Cardiac septum (tissue), 1 donor: ENCODE measurements around the gene CC2D1A. TPM values are rescaled to one million over a fixed set of nuclear protein-coding genes. Genes with fewer than 3 reads are reported as not detected.
"Not testable (repeated sequence)": the region's sequence is repeated elsewhere in the genome, so short reads cannot be mapped to it uniquely, and the experiment has no call there.

Experiments used
- DNase-seq: peaks from one replicate; pipeline ENCODE4 v3.0.0-alpha.2; 2020; ENCODE audit warnings: low spot score
- intact Hi-C: fragments of 100-400 bp; cut with DNase I; formaldehyde crosslinking; loops from one replicate; pipeline ENCODE4 v1.14.0; 2022
- total RNA-seq: library from RNA; stranded (reverse); fragmentation: NEBNext Ultra II Directional; extraction: Animal tissue kit (Norgen Biotek cat#: 25700); gene quantifications from one replicate; pipeline ENCODE4 v1.2.1, GENCODE V29; 2021
- donor health status: DM: no; HTN: no; CAD: no.

CC2D1A gene
- total RNA-seq, 1 donor from 2014 or later = 19.5 TPM

DNA sequence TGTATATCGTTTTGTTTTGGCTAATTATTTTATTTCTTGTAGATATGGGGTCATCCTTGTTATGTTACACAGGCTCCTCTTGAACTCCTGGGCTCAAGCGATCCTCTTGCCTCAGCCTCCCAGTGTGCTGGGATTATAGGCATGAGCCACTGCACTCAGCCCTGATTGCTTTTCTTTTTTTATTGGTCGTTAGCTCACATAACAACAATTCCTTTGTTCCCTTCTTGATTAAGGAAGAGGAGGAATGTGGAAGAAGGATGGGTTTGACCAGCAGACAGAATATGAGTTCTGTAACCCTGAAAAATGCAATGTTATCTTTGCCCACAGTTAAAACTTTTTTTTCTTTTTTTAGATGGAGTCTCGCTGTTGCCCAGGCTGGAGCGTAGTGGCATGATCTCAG is 11.4 kb upstream of the CC2D1A start:
- no peak for DNase-seq
- intact Hi-C loops = no loop called here

DNA sequence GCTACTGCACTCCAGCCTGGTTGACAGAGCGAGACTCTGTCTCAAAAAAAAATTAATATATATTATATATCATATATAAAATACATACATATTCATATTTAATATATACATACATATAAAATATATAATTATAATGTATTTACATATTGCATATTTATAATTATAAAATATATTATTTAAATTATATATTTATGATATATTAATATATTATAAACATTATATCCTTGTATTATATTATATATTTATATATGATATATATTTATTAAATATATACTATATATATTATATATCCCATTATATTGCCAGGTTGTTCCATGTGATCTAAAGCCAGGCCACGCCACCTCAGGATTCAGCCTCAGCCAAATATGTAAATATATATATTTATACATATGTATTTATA is 9.8 kb upstream of the CC2D1A start:
- DNase-seq = no peak
- intact Hi-C loops = no loop called here

DNA sequence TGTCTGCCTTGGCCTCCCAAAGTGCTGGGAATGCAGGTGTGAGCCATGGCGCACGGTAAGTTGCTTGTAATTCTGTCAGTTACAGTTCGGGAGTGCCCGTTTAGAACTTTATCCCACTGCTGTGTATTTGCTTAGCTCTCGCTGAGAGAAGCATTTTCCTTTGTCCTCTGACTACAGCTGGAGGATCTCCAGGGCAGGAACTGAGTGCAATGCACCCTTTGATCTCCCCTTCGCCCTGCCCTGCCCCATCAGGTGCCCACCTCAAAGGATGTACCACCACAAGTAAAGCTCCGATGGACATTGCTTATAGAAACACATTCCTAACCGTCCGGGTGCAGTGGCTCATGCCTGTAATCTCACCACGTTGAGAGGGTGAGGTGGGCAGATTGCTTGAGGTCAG is 6.6 kb upstream of the CC2D1A start:
- intact Hi-C loops = no loop called here
- no peak for DNase-seq

DNA sequence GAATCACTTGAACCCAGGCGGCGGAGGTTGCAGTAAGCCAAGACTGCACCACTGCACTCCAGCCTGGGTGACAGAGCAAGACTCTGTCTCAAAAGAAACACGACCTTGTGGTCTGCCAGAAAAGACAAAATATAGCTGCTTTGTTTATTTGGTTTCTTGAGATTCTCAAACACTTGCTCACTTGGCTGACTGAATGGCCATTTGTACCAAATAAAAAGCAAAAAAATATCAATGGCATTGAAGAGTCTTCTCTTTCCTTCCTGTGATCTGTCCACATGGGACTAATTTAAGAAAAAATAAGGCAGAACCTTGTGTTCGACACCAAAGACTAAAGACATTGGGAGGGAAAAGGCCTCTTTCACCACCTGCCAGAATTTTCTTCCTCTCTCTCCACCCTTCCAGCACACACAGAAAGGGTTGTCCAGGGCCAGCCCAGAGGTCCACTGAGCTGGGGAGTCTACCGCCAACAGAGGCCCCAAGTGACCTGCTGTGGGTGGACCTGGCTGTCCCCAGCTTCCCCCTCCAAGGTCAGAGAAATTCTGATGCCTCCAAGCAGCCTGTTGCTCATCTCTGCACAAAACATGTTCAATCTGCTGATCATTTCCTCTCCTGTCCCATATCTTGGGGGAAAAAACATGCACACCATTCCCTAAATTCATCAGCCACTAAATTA is 6.0 kb upstream of the CC2D1A start:
- DNase-seq = no peak
- intact Hi-C loops = no loop called here

DNA sequence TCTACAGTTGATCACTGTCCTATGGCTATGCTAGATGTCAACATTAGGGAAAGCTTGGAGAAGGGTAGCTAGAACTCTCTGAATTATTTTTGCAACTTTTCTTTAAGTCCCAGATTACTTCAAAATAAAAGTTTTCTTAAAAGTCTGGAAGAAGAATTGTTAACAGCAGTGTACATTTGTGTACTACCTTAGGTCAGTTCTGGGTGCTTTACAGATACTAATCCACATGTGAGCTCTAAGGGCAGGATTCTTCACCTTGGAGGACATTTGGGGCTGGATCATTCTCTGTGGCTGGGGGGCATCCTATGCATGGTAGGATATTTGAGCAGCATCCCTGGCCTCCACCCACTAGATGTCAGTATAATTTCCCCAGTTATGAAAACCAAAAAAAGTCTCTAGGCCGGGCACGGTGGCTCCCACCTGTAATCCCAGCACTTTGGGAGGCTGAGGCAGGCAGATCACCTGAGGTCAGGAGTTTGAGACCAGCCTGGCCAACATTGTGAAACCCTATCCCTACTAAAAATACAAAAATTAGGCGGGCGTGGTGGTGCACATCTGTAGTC is 2.9 kb upstream of the CC2D1A start:
- no peak for DNase-seq
- intact Hi-C loops = no loop called here

DNA sequence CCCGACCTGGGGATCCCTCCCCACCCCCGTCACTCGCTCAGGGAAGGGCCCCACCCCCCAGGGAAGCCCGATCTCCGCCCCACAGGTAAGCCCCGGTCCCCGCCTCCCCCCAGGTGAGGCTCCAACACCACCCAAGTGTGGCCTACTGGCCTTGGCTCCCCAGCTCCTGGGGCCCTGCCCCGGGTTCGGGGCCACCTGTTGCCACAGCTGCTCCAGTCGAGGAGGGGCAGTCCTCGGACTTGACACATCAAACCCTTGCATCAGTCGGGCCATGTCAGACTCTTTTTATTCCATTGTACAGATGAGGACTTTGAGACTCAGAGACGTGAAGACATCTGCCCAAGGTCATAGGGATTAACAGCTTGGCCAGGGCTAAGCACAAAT is 512 bp downstream of the CC2D1A start:
- DNase-seq = no peak
- intact Hi-C loops = loop anchor here (5.0 kb wide), 1 partner anchor 46 kb away; the partner anchor contains the start of gene DCAF15

DNA sequence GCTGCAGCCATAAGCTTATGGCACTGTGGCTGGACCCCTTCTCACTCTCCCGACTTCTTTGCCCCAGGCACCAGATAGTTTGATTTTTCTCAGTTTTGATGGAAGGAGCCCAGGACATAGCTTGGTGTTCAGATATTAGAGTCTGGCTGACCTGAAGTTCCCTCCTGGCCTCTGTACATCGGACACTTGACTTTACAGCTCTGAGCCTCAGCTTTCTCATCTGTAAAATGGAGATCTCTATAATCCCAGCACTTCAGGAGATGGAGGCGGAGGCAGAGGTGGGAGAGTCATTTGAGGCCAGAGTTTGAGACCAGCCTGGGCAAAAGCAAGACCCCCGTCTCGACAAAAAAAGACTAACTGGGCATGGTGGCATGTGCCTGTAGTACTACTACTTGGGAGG is 909 bp downstream of the CC2D1A start:
- no peak for DNase-seq
- intact Hi-C loops = loop anchor here (5.0 kb wide), 1 partner anchor 45 kb away; the partner anchor contains the start of gene DCAF15

DNA sequence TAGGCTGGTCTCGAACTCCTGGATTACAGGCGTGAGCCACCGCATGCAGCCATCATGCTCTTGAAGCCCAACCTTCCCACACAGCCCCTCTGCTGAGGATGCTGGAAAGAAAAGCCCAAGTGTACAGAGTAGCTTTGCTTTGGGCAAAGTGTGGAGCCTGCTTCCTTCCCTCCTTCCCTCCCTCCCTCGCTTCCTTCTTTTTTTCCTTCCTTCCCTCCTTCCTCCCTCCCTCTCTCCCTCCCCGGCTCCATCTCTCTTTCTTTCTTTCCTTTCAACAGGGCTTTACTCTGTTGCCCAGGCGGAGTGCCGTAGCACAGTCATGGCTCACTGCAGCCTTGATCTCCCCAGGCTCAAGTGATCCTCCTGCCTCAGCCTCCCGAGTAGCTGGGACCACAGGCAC is 2.7 kb downstream of the CC2D1A start:
- no peak for DNase-seq
- intact Hi-C loops = loop anchor here (5.0 kb wide), 1 partner anchor 44 kb away; the partner anchor contains the start of gene DCAF15

DNA sequence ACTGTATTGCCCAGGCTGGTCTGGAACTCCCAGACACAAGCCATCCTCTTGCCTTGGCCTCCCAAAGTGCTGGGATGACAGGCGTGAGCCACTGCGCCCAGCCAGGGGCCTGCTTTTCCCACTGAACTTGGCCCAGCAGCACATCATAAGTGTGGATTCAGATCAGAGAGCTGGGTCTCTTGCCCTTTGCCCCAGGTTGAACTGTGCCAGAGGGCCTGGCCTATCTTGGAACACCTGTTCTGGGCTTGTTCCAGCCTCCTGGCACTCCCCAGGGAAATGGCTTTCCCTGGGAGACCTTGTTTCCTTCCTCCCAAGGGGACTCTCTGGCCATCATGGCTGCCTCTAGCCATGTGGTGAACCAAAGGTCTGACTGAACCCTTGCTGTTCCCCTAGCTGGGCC is 3.4 kb downstream of the CC2D1A start:
- intact Hi-C loops = loop anchor here (5.0 kb wide), 1 partner anchor 43 kb away; the partner anchor contains the start of gene DCAF15
- no peak for DNase-seq

DNA sequence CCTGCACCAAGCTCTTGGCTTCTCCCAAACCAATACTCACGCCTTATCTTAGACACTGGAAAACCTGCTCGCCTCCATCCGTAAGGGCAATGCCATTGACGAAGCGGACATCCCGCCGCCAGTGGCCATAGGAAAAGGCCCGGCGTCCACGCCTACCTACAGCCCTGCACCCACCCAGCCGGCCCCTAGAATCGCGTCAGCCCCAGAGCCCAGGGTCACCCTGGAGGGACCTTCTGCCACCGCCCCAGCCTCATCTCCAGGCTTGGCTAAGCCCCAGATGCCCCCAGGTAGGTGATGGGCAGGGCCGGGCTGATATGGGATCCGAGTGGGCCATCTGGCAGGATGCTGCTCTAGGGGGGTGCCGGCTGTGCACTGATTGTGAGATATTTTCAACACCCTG is 7.4 kb downstream of the CC2D1A start:
- intact Hi-C loops = no loop called here
- no peak for DNase-seq

DNA sequence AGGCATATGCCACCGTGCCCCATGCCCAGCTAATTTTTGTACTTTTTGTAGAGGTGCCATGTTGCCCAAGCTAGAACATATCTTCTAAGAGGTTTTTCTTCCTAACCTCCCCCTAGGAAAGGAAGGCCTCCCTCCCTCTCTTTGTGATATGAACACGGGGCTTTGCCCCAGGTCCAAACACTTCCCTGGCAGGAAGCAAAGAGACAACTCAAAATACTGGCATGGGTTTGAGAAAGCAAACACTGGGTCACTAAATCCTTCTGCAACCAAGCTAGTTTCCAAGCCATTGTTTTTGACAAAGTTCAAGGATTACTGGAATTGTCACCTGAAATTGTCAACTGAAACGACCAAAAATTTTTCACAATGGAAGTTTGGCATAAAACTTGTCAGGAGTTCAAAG is 8.8 kb downstream of the CC2D1A start:
- intact Hi-C loops = no loop called here
- no peak for DNase-seq

DNA sequence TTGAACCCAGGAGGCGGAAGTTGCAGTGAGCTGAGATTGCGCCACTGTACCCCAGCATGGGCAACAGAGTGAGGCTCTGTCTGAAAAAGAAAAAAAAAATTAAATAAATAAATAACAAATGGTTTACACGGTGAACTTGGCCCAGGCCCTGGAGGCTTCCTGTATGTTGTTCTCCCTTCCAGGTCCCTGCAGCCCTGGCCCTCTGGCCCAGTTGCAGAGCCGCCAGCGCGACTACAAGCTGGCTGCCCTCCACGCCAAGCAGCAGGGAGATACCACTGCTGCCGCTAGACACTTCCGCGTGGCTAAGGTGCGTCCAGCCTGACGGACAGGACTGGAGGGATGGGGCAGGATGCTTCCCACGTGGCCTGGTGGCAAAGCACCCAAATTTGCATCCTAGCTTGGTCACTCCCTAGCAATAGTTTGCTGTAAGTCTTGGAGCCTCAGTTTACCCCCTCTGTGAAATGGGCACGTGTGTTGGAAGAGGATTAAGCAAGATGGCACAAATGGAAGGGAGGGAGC is 11.9 kb downstream of the CC2D1A start:
- intact Hi-C loops = no loop called here
- no peak for DNase-seq

DNA sequence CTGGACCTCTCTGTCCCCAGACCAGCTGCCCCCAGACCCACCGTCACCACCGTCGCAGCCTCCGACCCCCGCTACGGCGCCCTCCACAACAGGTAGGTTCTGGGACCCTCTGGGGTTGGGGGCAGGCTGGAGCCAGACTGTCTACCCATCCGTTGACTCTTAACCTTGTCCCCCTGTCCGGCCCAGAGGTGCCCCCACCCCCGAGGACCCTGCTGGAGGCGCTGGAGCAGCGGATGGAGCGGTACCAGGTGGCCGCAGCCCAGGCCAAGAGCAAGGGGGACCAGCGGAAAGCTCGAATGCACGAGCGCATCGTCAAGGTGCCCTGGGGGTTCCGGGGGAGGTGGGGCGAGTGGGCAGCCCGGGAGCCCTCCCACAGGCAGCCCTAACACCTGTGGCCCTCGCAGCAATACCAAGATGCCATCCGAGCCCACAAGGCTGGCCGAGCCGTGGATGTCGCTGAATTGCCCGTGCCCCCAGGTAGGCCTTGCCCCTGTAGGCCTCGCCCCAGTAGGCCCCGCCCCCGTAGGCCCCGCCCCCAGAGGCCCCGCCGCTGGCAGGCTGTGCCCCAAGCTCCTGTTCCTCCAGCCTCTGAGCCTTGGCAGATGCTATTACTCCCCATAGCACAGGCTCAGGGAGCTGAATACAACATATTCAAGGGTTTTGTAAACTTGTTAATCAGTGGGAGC is 12.9 kb downstream of the CC2D1A start:
- intact Hi-C loops = no loop called here
- no peak for DNase-seq

DNA sequence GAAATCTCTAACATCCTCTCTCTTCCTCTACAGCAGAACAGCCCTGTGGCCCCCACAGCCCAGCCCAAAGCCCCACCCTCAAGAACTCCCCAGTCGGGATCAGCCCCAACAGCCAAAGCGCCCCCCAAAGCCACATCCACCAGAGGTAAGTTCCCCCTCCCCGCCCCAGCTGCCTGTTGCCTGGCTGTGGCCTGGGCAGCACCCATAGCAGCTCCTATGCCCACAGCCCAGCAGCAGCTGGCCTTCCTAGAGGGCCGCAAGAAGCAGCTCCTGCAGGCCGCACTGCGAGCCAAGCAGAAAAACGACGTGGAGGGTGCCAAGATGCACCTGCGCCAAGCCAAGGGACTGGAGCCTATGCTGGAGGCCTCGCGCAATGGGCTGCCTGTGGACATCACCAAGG is 14.5 kb downstream of the CC2D1A start:
- no peak for DNase-seq
- intact Hi-C loops = no loop called here

DNA sequence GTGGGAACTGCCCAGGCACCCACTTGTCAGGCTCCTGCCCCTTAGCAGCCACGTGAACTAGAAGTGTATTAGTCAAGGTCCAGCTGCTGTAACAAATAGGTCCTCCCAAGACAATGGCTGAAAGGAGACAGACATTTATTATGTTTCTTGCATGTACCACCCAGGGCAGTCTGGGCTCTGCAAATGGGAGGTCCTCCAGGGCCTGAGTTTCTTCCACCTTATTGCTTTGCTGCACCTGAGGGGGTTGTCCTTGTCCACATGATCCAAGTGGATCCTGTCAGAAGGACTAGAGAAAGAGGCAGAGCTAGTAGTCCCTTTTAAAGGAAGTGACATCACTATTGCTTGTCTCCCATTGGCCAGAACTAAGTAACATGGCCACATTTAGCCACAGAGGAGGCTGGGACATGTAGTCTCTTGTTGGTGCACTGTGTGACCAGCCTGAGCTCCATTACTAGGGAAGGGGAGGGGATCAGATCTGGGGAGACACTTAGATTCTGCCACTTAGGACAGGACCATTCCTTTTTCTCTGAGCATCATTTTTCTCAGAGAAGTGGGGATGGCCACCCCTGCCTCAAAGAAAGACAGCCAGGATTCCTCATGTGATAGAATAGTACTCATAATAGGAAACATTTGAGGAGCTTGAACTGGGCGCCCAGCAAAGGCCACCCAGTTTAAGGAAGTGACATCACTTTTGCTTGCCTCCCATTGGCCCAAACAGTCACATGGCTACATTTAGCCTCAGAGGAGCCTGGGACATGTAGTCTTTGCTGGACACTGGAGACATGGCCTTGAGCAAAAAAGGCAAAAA is 15.1 kb downstream of the CC2D1A start:
- DNase-seq = no peak
- intact Hi-C loops = no loop called here

DNA sequence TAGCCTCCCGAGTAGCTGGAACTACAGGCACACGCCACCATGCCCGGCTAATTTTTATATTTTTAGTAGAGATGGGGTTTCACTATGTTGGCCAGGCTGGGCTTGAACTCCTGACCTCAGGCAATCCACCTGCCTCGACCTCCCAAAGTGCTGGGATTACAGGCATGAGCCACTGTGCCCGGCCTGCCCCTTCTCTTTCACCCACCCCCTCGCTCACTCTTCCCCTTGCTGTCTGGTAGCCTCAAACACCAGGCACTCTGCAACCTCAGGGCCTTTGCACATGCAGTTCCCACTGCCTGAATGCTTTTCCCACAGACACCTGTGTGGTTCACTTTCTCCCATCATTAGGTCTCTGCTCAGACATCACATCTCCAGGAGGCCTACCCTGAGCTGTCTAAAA is 16.1 kb downstream of the CC2D1A start:
- DNase-seq, intact Hi-C loops: not testable (repeated sequence)

DNA sequence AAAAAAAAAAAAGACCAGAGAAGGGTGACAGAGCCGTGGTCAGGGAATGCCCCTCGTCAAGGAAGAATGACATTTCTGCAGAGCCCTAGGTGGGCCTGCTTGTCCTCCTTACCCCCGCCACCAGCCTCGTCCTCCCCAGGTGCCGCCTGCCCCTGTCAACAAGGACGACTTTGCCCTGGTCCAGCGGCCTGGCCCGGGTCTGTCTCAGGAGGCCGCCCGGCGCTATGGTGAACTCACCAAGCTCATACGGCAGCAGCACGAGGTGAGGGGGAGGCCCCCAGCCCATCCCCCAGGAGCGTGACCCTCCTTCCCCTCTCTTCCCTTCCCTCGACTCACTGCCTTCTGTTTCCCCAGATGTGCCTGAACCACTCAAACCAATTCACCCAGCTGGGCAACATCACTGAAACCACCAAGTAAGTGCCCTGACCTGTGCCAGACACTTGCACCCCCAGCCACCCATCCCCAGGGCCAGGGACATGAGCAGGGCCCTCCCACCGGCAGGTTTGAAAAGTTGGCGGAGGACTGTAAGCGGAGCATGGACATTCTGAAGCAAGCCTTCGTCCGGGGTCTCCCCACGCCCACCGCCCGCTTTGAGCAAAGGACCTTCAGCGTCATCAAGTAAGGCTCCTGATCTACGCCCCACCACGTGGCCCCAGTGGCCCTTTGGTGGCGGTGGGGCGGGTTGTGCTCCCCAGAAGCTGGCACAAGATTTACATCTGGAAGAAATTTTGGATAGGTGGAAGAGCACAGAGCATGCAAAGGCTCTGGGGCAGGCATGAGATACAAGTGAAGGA is 17.4 kb downstream of the CC2D1A start:
- intact Hi-C loops = no loop called here
- DNase-seq = no peak

DNA sequence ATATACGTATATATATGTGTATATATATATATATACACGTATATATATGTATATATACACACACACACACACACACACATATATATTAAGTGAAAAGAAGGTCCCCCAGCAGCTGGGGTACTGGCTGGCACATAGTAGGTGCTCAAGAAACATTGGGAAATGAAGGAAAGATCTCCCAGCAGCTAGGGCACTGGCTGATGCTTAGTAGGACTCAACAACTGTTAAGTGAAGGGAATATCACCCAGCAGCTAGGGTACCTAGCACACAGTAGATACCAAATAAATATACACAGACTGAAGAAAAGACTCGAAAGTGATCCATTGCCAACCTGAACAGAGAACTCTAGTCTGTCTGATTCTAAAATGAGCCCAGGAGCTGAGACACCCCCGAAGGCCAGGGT is 20.0 kb downstream of the CC2D1A start:
- intact Hi-C loops = no loop called here
- no peak for DNase-seq

DNA sequence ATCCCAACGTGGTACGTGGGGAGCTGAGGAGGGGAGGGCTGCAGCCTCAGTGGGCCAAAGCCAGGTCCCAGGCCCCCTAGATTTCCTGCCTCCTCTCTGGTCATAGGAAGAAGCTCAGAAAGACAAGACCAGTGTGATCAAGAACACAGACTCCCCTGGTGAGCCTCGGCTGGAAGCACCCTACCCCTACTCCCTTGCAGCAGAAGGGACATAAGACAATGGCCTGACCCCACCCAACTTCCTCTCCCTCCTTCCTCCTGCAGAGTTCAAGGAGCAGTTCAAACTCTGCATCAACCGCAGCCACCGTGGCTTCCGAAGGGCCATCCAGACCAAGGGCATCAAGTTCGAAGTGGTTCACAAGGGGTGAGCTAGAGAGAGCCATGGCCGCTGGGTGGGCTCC is 20.7 kb downstream of the CC2D1A start:
- no peak for DNase-seq
- intact Hi-C loops = no loop called here
